Measurements from ENCODE around the gene TIMM44.
A peak's percentile ranks its signal among the peaks of the same experiment; 100 is the strongest.

Gene TIMM44

DNA sequence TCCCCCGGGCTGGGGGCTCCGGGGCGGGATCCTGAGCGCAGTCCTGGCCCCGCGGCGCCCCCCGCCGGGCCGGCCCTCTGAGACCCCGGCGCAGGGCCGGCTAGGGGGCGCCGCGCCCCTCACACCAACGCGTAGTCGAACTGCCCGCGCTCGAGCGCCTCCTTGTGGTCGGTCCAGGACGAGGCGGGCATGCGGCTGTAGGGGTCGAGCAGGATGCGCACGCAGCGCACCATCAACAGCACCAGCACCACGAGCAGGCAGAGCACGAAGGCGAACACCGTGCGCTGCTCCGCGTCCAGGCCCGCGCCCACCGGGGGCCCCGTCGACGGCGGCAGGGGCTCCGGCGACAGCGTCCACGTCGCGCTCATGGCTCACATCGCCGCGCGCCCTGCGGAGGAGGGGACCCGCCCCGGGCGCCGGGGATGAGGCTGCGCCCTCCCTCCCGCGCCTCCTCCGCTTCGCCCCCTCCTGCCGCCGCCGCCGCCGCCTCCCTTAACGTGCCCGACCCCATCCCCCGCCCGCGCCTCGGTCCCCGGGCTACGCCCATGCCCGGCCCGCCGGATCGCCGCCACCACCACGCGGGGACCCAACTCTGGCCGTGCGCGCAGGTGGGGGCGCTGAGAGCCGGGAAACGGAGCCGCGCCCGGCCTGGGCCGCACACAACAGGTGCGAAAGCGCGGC lies 18.2 kb downstream of the TIMM44 start:
- TF ChIP-seq, protein P1, sequence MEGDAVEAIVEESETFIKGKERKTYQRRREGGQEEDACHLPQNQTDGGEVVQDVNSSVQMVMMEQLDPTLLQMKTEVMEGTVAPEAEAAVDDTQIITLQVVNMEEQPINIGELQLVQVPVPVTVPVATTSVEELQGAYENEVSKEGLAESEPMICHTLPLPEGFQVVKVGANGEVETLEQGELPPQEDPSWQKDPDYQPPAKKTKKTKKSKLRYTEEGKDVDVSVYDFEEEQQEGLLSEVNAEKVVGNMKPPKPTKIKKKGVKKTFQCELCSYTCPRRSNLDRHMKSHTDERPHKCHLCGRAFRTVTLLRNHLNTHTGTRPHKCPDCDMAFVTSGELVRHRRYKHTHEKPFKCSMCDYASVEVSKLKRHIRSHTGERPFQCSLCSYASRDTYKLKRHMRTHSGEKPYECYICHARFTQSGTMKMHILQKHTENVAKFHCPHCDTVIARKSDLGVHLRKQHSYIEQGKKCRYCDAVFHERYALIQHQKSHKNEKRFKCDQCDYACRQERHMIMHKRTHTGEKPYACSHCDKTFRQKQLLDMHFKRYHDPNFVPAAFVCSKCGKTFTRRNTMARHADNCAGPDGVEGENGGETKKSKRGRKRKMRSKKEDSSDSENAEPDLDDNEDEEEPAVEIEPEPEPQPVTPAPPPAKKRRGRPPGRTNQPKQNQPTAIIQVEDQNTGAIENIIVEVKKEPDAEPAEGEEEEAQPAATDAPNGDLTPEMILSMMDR (conservative IDR thresholded peaks at IDR 0.05; ENCODE audit: control insufficient read depth, insufficient read depth, low read depth, low read length) = peak; percentile 56
- peak; percentile 67 for DNase-seq (ENCODE audit: low read depth)
- no peak overlapping the region for H3K4me3 ChIP-seq (ENCODE audit: control insufficient read depth, low read depth, low read length)

DNA sequence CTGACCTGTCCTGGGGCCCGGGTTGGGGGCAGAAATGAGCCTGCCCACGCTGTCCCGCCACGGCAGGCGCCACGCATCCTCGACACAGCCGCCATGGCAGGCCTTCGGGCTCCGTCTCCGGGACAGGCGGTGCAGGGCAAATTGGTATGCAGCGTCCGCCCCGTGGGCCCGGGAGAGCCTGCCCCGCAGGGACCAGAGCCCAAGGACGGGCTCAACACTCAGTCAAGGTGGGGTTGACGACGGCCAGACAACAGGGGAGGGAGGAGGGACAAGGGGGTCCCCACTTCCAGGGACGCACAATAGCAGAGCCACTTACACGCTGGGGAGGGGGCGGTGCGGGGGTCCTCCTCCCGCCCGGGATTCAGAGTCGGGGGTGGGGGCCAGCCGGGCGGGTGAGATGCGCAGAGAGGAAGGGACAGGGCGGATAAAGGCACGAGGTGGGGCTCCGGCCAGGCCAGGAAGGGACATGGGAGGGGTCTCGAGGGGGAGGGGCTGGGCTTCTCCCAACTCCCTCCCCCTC lies 18.8 kb downstream of the TIMM44 start:
- no peak overlapping the region for H3K4me3 ChIP-seq (ENCODE audit: control insufficient read depth, low read depth, low read length)
- TF ChIP-seq, protein P1 (conservative IDR thresholded peaks at IDR 0.05; ENCODE audit: control insufficient read depth, insufficient read depth, low read depth, low read length) = no peak
- DNase-seq (ENCODE audit: low read depth) = no peak

DNA sequence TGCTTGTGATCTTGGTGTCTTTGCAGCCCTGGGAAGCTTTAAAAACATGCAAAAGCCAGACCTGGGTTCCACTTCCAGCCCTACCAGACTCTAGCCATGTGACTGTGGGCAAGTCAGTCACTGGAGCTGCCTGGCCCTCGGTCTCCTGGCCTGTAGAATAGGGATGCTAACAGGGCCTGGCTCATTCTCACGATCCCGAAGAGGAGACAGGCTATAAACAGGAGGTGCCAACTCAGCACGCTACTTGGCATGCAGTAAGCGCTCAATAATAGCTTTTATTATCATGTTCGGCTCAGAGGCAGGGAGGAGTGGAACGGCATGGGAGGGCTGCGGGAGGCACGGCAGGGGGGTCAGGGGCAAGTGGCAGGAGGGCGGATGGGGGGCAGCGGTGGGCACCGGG lies 19.2 kb downstream of the TIMM44 start:
- H3K4me3 ChIP-seq (ENCODE audit: control insufficient read depth, low read depth, low read length) = no peak overlapping the region
- no peak for DNase-seq (ENCODE audit: low read depth)
- TF ChIP-seq, protein P1 (conservative IDR thresholded peaks at IDR 0.05; ENCODE audit: control insufficient read depth, insufficient read depth, low read depth, low read length) = no peak

- TF ChIP-seq, protein P1 (conservative IDR thresholded peaks at IDR 0.05; ENCODE audit: control insufficient read depth, insufficient read depth, low read depth, low read length) = no peak
- no peak for DNase-seq (ENCODE audit: low read depth)
- no peak overlapping the region for H3K4me3 ChIP-seq (ENCODE audit: control insufficient read depth, low read depth, low read length)
These were observed 19.9 kb downstream of the TIMM44 start for GRCh38 chr19:7923295-7924191.

GRCh38 chr19:7922836-7923195 lies 20.6 kb downstream of the TIMM44 start:
- H3K4me3 ChIP-seq (ENCODE audit: control insufficient read depth, low read depth, low read length) = no peak overlapping the region
- DNase-seq (ENCODE audit: low read depth) = no peak
- TF ChIP-seq, protein P1 (conservative IDR thresholded peaks at IDR 0.05; ENCODE audit: control insufficient read depth, insufficient read depth, low read depth, low read length) = no peak

DNA sequence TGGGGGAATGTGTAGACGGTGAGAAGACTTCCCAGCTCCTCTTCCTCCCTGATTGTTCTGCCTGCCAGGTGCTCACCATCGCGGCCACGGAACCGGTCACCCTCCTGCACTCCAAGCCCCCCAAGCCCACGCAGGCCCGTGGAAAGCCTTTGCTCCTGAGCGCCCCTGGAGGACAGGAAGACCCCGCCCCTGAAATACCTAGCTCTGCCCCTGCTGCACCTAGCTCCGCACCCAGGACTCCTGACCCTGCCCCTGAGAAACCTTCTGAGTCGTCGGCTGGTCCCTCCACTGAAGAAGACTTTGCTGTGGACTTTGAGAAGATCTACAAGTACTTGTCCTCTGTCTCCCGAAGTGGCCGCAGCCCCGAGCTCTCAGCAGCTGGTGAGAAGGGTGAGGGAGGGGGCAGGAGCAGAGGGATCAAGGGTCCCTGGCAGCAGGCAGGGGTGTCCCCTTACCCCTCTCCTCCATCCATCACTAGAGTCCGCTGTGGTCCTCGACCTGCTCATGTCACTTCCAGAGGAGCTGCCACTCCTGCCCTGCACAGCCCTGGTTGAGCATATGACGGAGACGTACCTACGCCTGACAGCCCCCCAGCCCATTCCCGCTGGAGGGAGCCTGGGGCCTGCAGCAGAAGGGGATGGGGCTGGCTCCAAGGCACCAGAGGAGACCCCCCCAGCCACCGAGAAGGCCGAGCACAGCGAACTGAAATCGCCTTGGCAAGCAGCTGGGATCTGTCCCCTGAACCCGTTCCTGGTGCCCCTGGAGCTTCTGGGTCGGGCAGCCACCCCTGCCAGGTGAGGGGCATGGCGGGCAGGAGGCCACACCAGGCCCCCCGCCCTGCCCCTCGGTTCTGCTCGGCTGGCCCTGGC lies 21.3 kb downstream of the TIMM44 start:
- H3K4me3 ChIP-seq (ENCODE audit: control insufficient read depth, low read depth, low read length) = peak overlapping the region; percentile 64
- TF ChIP-seq, protein P1 (conservative IDR thresholded peaks at IDR 0.05; ENCODE audit: control insufficient read depth, insufficient read depth, low read depth, low read length) = no peak
- no peak for DNase-seq (ENCODE audit: low read depth)
